Fibroblast of skin of scalp (primary cell): Measurements from ENCODE around the gene CNOT4. TPM values are rescaled to one million over a fixed set of nuclear protein-coding genes. Genes with fewer than 3 reads are reported as not detected.

ENCODE experiments used
- DNase-seq: peaks from one replicate; pipeline ENCODE4 v3.0.0-alpha.2; 2013
- polyA plus RNA-seq, 2 experiments: library from polyadenylated mRNA; unstranded; fragments of 120-200 nt; gene quantifications; one replicate each; pipeline ENCODE4 v1.2.1, GENCODE V29; 2013; ENCODE audit not compliant: insufficient read length in 2 of 2

The CNOT4 gene, protein sequence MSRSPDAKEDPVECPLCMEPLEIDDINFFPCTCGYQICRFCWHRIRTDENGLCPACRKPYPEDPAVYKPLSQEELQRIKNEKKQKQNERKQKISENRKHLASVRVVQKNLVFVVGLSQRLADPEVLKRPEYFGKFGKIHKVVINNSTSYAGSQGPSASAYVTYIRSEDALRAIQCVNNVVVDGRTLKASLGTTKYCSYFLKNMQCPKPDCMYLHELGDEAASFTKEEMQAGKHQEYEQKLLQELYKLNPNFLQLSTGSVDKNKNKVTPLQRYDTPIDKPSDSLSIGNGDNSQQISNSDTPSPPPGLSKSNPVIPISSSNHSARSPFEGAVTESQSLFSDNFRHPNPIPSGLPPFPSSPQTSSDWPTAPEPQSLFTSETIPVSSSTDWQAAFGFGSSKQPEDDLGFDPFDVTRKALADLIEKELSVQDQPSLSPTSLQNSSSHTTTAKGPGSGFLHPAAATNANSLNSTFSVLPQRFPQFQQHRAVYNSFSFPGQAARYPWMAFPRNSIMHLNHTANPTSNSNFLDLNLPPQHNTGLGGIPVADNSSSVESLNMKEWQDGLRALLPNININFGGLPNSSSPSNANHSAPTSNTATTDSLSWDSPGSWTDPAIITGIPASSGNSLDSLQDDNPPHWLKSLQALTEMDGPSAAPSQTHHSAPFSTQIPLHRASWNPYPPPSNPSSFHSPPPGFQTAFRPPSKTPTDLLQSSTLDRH
- polyA plus RNA-seq (2013, experiment 1 of 2; ENCODE audit: insufficient read length), result 14.2 TPM
- 14.2 TPM for polyA plus RNA-seq (2013, experiment 2 of 2; ENCODE audit: insufficient read length)

DNA sequence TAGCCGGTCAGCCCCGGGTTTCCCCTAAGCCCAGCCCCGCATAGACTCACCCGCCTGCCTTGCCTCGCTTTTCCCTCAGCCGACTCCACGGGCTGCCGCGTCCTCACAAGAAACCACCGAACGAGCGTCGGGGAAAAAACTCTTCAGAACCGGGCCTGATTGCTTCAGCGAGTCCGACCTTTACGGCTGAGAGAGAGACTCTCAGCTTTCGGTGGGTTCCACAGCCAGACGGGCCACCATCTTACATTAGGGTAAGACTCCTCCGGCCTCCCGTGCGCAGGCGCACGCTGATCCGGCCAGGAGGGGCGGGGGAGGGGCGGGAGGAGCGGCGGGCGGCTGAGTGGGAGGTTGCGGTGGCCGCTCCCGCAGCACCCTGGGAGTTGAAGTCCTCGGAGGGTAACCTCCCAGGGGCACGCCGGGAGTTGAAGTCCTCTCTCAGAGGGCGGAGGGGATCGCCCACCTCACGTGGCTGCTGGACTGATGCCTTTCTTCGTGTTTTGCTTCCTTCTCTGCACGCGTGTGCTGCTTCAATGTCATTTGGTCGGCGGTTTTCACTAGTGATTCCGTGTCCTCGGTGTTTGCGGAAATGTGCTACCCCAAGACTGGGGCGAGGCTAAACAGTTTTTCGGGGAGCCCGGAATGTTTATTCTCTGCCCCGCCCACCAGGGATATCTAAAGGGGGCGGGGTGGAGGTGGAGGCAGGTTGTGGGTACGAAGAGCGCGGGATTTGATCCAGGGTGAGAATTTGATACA lies at the start of gene CNOT4:
TSS of gene CNOT4 (minus strand) at position 264 of the 753 bp plus-strand sequence. CDS start 71,771 bp downstream, outside the sequence.
- DNase-seq, result peak; percentile 95

DNA sequence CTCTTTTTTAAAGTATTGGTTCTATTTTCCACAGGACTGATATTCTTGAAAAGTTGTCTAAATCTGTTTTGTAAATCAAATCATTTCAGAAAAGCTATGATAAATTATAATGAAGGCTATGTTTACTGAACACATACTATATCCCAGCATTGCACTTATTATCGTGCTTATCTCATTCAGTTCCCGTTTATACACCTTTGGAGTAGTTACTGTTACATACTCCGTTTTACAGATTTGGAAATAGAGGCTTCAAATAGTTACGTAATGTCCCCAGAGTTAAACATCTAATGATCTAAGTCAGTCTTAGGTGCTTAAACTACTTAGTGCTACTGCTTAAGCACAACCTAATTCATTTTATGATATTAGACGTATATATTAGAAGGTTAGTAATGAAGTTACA lies 49.0 kb upstream of the CNOT4 start:
- no peak for DNase-seq

DNA sequence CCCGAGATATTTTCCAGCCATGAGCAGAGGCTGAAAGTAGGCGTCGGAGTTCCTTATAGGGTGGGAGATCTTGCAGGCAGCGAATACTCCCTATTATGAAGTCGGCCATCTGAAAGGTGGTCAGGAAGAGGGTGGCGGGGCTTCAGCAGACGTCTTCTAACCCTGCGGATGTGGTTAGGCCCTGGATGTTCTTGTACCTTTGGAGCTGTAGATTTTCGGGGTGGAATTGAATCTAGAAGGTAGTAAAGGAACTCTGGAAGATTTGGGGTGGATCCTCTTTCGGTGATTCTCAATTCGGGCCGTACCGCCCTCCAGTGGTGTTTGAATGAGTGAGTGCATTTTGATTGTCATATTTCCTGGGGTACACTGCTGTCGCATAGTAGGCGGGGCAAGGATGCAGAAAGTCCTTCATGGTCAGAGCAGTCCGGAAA lies 48.5 kb upstream of the CNOT4 start:
- DNase-seq, result peak; percentile 66

DNA sequence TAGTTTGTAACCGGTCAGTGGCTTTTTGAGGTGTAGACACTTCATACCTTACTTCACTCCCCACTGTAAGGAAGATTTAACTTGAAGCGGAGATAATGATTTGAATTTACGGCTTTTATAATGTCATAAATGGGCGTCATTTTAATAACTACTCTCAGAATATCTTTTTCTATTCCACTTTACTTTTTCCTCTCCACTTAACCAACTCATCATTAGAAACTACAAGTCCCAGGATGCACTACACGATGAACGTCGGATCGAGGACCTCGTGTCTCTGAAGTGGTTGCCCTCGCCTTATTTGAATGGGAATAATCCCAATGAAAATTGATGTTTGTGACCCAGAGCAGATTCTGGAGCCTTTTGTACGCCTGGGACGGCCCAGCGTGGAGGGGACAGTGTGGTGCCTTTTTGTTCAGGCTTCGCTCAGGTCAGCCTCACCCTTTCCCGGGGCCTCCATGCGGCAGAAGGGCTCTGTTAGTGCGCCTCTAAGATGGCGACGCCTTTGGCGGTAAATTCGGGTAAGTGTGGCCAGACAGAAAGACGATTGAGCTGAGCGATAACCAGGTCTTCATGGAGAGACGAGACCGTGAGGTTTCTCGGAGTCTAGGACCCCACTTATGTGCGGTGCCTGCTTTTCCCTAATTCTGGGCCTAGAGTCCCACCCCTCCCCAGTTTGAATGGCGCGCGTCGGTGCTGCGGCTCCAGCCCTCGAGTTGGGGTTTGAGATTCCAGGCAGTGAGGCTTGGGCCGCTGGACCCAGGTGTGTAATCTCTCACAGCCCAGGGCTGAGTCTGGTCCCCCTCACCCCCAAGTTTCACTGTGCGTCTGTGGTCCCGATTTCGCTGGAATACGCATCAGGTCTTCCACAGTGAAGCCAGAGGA lies 47.8 kb upstream of the CNOT4 start, which contains the start of gene NUP205:
TSS of gene NUP205 (plus strand) at position 463 of the 882 bp plus-strand sequence. CDS start at position 491, 28 bp downstream.
- DNase-seq, result peak; percentile 82

DNA sequence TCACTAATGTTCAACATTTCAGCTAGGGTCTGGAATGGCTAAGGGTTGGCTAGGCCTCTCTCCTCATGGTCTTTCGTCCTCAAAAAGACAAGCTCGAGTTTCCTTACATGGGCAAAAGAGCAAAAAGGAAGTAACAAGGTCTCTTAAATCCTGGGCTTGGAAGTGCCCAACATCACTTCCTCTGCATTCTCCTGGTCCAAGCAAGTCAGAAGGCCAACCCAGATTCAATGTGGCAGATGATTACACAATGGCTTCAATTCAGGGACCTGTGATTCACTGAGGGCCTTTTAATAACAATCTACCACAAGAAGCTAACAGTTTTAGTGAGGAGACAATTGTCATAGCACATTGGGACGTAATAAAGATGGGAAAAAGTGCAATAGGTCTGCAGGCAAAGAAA lies 43.4 kb upstream of the CNOT4 start:
- DNase-seq, result no peak

DNA sequence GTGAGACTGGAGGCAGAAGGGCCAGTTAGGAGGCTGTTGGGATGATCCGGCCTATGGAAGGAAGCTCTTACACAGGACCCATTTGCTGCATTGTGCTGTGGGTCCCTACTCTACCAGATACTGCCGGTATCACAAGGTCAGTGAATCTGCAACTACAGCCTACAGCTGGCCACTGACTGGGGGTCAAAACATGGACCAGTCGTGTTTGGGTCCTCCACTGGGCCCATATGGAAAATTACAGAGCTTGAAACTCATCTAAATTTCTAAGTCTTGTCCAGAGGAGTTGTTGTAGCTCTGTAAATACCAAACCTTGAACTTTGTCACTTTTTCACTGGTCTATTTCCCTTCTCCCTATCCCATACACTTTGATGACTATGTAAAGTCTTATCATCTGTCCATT lies 42.2 kb upstream of the CNOT4 start:
- no peak for DNase-seq

DNA sequence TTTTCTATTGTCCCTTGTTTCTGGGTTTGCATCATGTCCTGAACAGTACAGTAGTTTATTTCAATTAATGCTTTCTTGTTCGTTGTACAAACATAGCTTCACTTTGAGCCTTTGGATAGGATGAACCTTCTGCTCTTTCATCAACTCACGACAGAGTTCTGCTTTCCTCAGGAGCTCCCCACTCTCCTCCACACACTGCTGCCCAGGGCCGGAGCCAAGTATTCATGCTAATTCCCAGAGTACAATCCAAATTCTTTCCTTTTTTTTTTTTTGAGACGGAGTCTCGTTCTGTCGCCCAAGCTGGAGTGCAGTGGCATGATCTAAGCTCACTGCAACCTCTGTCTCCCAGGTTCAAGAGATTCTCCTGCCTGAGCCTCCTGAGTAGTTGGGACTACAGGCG lies 40.3 kb upstream of the CNOT4 start:
- DNase-seq, result no peak

DNA sequence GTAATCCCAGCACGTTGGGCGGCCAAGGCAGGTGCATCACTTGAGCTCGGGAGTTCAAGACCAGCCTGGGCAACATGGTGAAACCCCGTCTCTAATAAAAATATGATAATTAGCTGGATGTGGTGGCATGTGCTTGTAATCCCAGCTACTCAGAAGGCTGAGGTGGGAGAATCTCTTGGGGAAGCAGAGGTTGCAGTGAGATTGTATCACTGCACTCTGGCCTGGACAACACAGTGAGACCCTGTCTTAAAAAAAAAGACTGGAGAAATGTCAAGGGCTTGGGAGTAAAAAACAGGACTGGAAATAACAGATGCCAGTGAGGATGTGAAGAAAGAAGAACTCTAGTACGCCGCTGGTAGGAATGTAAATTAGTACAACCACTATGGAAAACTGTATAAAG lies 31.1 kb upstream of the CNOT4 start:
- DNase-seq, result no peak

DNA sequence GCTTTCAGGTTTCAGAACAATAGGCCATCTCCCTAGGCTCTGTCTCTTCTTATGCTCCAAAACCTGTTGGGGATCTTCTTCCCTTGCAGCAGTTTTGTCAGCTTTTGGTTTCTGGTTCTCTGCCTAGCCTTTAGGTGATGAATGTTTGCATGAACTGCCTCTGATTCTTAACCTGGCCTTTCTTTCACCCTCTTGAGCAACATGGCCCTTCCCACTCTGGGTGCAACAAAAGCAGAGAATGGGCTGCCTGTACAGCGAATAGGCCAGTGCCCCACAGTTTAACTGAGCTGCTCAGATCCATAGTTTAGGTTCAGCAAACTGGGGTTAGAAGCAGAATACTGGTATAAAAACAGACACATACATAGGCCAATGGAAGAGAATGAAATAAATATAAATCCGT lies 29.7 kb upstream of the CNOT4 start:
- no peak for DNase-seq

DNA sequence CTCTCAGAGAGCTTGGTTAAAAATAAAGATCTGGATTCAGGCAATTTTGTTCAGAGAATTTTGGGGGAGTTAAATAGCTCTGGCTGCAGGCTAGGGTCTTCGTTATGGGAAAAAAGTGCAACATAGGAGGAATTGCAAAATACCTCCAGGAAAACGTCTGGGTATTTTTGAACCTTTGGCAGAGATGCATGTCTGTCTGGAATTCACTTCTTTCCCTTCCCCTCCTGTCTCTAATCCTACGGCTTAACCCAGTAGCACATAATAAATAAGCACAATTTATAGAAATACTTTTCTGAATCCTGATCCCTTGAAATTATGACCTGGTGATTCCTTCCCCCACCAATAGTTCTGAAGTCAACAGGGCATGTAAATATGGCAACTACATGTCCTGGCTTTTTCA lies 28.5 kb upstream of the CNOT4 start:
- no peak for DNase-seq

DNA sequence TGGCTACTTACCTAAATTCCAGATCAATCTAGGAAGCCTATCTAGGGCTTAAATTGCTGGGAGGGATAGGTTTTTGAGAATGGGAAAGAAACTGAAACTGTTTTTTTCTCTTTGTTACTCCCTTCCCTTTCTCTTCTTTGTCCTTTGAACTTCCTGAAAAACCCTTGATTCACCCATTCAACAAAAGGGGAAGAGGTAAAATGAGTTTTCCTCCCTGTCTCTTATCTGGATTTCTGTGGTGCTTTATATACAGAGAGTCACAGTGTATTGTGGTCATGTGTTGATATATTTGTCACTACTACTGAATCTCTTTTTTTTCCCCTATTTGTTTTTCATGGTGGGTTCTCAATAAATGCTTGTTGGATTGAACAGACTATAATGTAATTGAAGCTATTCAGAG lies 28.0 kb upstream of the CNOT4 start:
- DNase-seq, result no peak

DNA sequence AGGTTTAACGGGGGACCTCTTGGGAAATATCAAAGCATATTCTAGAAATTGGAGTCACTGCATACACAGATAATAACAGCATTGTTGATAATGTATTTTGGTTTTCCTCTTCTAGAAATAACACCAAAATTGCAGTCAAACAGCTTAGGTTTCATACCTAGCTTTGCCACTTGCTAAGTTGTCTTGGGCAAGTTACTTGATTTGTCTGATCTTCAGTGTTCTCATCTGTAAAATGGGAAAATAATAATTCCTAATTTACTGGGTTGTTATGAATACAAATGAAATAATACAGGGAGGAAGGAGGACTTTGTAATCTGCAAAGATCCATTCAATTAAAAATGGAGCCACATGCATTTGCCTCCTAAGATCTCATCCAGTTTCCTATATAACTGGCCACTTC lies 27.6 kb upstream of the CNOT4 start:
- DNase-seq, result no peak

DNA sequence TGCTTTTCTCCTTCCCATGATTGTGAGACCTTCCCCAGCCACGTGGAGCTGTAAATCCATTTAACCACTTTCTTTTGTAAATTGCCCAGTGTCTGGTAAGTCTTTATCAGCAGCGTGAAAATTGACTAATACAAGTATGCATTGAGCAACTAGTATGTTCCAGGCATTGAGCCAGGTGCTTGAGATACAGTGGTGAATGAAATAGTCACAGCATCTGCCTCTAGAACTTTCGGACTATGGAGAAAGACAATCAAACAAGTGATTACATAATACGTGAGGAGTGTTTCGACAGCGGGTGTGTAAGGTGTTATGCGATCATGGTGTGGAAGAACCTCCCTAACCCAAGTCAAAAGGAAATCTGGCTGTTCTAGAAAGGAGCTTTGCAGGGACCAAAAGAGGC lies 26.2 kb upstream of the CNOT4 start:
- DNase-seq, result peak; percentile 3

DNA sequence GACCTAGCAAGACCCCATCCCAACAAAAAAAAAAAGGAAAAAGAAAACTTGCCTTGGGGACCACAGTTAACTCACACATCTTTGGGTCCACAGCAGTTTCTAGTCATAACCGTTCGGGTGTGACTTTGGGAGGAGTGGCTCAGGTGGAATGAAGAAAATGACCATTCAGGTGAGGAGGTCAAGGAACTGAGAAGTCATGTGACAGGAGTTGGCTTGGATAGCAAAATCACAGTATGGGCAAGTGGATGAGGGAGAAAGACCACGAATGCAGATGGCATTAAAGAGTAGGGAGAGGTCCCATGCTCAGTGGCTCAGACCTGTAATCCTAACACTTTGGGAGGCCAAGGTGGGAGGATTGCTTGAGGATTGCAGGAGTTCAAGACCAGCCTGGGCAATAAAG lies 17.1 kb upstream of the CNOT4 start:
- no peak for DNase-seq

DNA sequence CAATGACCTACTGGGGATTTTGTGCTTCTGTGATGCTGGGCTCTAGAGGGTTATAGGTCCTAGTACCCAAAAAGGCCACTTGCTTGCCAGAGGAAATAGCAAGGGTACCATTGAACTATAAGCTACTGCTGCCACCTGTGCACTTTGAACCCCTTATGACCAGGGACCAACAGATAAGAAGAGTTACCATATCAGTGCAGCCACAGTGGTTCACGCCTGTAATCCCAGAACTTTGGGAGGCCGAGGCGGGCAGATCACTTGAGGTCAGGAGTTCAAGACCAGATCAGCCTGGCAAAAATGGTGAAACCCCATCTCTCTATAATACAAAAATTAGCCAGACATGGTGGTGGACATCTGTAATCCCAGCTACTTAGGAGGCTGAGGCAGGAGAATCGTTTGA lies 15.5 kb upstream of the CNOT4 start:
- no peak for DNase-seq

DNA sequence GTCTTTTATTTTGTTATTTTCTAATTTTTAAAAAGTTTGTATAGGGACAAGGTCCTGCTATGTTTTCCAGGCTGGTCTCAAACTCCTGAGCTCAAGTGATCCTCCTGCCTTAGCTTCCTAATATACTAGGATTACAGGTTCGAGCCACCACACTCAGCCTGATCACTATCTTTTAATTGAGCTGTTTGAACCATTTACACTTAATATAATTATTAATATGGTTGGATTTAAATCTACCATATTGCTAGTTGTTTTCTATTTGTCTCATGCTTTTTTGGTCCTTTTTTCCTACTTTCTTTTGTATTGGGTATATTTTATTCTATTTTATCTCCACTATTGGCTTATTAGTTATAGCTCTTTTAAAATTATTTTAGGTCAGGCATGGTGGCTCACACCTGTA lies 13.2 kb upstream of the CNOT4 start:
- DNase-seq, result no peak

DNA sequence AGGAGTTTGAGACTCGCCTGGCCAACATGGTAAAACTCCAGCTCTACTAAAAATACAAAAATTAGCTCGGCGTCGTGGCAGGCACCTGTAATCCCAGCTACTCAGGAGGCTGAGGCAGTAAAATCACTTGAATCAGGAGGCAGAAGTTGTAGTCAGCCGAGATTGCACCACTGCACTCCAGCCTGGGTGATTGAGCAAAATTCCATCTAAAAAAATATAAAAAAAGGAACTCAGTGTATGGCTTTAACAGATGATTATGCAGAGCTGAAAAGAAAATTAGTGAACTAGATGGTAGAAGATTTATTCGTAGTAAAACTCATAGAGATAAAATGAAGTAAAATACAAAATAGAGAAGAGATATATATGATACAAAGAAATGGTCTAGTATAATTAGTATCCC lies 12.6 kb upstream of the CNOT4 start:
- DNase-seq, result no peak

DNA sequence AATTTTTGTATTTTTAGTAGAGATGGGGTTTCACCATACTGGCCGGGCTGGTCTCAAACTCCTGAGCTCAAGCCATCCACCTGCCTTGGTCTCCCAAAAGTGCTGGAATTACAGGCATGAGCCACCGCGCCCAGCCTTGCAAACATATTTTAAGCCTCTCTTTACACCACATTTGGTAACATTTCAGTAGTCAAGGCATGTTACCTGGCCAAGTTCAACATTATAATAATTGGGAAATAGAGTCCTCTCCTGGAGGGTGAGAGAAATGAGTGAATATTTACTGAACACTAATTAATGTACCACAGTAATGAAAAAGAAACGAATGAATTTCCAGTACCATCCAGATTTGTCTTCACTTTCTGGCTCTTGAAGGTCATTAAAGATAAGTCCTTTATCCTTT lies 10.0 kb upstream of the CNOT4 start:
- no peak for DNase-seq

DNA sequence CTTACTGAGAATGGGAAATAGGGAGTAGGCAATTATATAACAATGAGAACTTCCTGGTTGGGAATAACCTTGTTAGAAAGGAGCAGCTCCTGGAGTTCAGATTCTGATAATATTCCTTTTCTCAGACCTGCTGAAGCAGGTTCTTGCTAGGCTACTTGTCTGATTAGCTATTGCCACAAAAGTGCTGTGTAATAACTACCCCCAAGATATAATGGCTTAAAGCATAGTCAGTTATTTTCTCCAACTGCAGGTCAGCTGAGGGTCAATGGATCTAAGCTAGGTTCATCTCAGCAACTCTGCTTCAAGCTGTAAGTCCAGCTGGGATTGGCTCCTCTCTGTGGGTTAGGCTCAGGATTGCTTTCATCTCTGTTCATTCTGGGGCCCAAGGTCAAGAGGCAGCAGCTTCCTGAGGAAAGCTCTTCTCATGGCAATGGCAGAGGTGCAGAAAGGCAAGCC lies 9.4 kb upstream of the CNOT4 start:
- no peak for DNase-seq

DNA sequence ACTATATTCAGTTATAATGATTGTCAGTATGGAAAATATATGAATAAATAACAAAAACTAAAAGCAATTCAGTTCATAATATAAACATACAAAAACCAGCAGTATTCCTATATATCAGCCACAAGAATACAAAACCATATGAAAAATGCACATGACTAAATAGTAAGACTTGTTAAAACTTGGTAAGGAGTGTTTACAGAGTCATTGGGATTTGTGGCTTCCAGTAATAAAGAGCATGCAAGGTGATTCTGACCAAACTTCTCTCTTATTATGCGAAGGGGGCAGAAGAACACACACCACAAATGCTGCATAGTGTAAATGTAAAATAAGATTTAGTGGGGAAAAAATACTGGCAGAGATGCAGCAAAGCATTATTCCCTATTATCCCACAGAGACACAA lies 8.8 kb upstream of the CNOT4 start:
- DNase-seq, result no peak

DNA sequence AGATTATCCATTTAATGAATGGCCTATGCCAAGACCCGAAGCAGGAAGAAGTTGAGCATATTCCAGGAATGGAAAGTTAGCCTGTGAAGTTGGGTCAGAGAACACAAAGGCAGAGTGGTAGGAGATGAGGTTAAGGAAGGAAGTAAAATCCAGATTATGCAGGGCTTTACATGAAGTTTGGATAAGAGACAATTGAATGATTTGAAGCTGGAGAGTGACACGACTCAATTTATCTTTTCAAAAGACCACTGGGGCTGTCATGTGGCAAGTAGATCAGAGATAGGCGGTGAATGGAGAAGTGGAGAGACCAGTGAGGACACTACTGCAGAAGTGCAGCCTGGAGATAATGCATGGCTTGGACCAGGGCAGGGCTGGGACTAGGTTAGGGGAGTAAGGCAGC lies 7.2 kb upstream of the CNOT4 start:
- DNase-seq, result no peak

DNA sequence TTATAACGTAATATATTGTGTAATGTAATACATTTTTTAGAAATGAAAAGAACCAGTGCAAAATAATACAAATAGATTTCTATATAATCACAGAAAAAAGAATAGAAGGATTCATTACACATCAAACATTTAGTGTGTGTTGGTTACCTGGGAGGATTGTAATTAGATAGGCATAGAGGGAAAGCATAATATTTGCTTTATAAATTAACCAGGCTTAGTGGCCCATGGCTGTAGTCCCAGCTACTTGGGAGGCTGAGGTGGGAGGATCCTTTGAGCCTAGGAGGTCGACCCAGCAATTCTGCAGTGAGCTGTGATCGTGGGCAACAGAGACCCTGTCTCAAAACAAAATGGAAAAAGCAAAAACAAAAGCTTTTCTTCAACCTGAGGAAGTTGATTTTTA lies 5.0 kb upstream of the CNOT4 start:
- no peak for DNase-seq
